Lower leg skin (tissue), 3 donors: Measurements from ENCODE around the gene SPAG17.

ENCODE experiments used
- POLR2A ChIP-seq, 2 donors: fragments of 450-650 bp; IDR thresholded peaks; one replicate each; pipeline ENCODE4 v1.6.1; 2016 to 2017; ENCODE audit warnings: antibody characterized with exemption in 2 of 2, mild to moderate bottlenecking in 1 of 2, moderate library complexity in 1 of 2
- TF ChIP-seq, protein P1 (sequence below), 3 donors: fragments of 450-650 bp; IDR thresholded peaks; one replicate each; pipeline ENCODE4 v1.5.1; 2016; ENCODE audit warnings: antibody characterized with exemption in 3 of 3, mild to moderate bottlenecking in 3 of 3, moderate library complexity in 2 of 3

DNA sequence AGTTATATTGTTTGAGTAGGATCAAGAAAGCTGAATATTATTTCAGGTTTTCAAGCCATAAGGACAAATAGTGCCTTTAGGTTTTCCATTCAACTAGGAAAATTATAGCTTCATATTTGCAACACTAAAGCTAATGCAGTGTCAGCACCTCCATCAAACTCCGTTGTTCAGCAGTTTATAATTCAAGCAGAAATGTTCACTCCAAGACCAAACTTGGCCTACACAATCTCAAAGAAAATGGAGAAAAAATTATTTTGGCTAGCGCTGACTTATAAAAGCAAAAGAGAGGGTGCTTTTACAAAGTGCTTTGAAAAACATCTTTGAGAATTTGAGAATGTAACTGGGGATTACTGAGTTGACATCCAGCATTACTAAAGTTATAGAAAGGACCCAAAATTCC is 1.4 kb downstream of the SPAG17 start:
- TF ChIP-seq, protein P1, sequence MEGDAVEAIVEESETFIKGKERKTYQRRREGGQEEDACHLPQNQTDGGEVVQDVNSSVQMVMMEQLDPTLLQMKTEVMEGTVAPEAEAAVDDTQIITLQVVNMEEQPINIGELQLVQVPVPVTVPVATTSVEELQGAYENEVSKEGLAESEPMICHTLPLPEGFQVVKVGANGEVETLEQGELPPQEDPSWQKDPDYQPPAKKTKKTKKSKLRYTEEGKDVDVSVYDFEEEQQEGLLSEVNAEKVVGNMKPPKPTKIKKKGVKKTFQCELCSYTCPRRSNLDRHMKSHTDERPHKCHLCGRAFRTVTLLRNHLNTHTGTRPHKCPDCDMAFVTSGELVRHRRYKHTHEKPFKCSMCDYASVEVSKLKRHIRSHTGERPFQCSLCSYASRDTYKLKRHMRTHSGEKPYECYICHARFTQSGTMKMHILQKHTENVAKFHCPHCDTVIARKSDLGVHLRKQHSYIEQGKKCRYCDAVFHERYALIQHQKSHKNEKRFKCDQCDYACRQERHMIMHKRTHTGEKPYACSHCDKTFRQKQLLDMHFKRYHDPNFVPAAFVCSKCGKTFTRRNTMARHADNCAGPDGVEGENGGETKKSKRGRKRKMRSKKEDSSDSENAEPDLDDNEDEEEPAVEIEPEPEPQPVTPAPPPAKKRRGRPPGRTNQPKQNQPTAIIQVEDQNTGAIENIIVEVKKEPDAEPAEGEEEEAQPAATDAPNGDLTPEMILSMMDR (IDR thresholded peaks at IDR 0.05) = no peak
- no peak for TF ChIP-seq POLR2A (IDR thresholded peaks at IDR 0.05)
